Stomach (tissue), 9 donors: ENCODE data around the gene DNAAF3. TPM values are rescaled to one million over a fixed set of nuclear protein-coding genes. Genes with fewer than 3 reads are reported as not detected.
A peak's percentile ranks its signal among the peaks of the same experiment; 100 is the strongest.

ENCODE experiments used
- DNase-seq, 2 donors: peaks; one replicate each; pipeline versions ENCODE4 v3.0.0 to v3.0.0-alpha.2; 2013 to 2019
- H3K27ac ChIP-seq, 5 donors: fragments of 200-600 bp in 4 of 5; sonication (generic) in 4 of 5; one replicate each; pipeline ENCODE4 v1.5.1; 2013 to 2019; ENCODE audit warnings: mild to moderate bottlenecking in 1 of 5, moderate library complexity in 1 of 5
- H3K27me3 ChIP-seq, 3 donors: fragments of 200-600 bp; sonication (generic); one replicate each; pipeline ENCODE4 v1.5.1; 2017 to 2019; ENCODE audit warnings: mixed run types in 1 of 3
- H3K36me3 ChIP-seq, 4 donors: fragments of 200-600 bp; sonication (generic); 1 replicate in 3 of 4; 2 replicates in 1 of 4; pipeline ENCODE4 v1.5.1; 2016 to 2019
- H3K4me1 ChIP-seq, 4 donors: fragments of 200-600 bp; sonication (generic); one replicate each; pipeline ENCODE4 v1.5.1; 2016 to 2019
- H3K4me3 ChIP-seq, 4 donors: fragments of 200-600 bp; sonication (generic) in 3 of 4; one replicate each; pipeline ENCODE4 v1.5.1; 2016 to 2019; ENCODE audit warnings: mild to moderate bottlenecking in 1 of 4
- H3K9me3 ChIP-seq, 4 donors: fragments of 200-600 bp; sonication (generic); one replicate each; pipeline ENCODE4 v1.5.1; 2016 to 2019
- CTCF ChIP-seq, 7 experiments: fragments of 450-650 bp in 4 of 7; fragments of 200-600 bp in 3 of 7; sonication (generic) in 3 of 7; IDR thresholded peaks; one replicate each; pipeline ENCODE4 v1.5.1; 2016 to 2019; ENCODE audit warnings: antibody characterized with exemption in 7 of 7, control low read depth in 2 of 7, mild to moderate bottlenecking in 1 of 7
- EP300 ChIP-seq: sonication (generic); formaldehyde crosslinking; IDR thresholded peaks from one replicate; pipeline ENCODE4 v1.6.1; 2017; ENCODE audit warnings: antibody characterized with exemption
- POLR2A ChIP-seq, 4 donors: fragments of 450-650 bp; IDR thresholded peaks; one replicate each; pipeline ENCODE4 v1.6.1; 2016; ENCODE audit warnings: antibody characterized with exemption in 4 of 4, control low read depth in 2 of 4, mild to moderate bottlenecking in 1 of 4, moderate library complexity in 1 of 4
- POLR2AphosphoS5 ChIP-seq, 3 donors: sonication (generic); formaldehyde crosslinking; IDR thresholded peaks; one replicate each; pipeline ENCODE4 v1.6.1; 2016; ENCODE audit warnings: antibody characterized with exemption in 3 of 3
- WGBS, 5 donors: extraction: QIAGEN DNeasy Blood & Tissue Kit in 3 of 5; methylation state at CpG; one replicate each; pipeline versions ENCODE4 v1.1.5 to v1.1.7; 2013 to 2018; 5-methylcytosine and 5-hydroxymethylcytosine counted together
- intact Hi-C: fragments of 100-400 bp; cut with DNase I; formaldehyde crosslinking; loops from one replicate; pipeline ENCODE4 v1.15.1; 2023; ENCODE audit warnings: low total_unique reads
- polyA plus RNA-seq, 3 donors: library from polyadenylated mRNA; stranded (reverse); fragments of 200-250 nt; gene quantifications; one replicate each; pipeline ENCODE4 v1.2.3, GENCODE V29; 2013
- total RNA-seq, 5 donors: library from RNA; depleted of rRNA; stranded (reverse); fragments of >200 nt; gene quantifications; one replicate each; pipeline versions ENCODE4 v1.1.0 to v1.2.3, GENCODE V29; 2014 to 2016
- donor health status: healthy with polysubstance abuse.
- donor health status: Bipolar disorder and iron deficiency.
- donor health status: healthy.

Gene DNAAF3
- total and polyA plus RNA-seq, 8 donors, result 0.68 to 1.9 (median 0.75) TPM; not detected in 5

DNA sequence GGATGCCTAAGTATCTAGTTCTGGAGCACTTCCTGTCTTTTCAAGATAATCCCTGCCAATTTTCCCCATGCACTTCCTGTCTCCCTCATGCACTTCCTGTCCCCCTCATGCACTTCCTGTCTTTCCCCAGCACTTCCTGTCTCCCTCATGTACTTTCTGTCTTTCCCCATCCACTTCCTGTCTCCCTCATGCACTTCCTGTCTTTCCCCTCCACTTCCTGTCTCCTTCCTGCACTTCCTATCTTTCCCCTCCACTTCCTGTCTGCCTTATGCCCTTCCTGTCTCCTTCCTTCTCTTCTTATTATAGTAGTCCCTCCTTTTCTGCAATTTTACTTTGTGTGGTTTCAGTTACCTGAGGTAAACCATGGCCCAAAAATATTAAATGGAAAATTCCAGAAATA lies 14.4 kb downstream of the DNAAF3 start:
- intact Hi-C loops, result no loop called here
- no peaks in the 10 kb centered on the region for H3K36me3 ChIP-seq
- no peak for TF ChIP-seq POLR2AphosphoS5 (IDR thresholded peaks at IDR 0.05)
- no peak for TF ChIP-seq CTCF (IDR thresholded peaks at IDR 0.05)
- no peak for TF ChIP-seq EP300
- TF ChIP-seq POLR2A (IDR thresholded peaks at IDR 0.05), result no peak
- no peak overlapping the region for H3K4me3 ChIP-seq
- no peaks in the 10 kb centered on the region for H3K9me3 ChIP-seq
- no peak overlapping the region for H3K27ac ChIP-seq
- peaks cover 12 to 92% (median 51%) of the 10 kb centered on the region in 3 donors for H3K27me3 ChIP-seq
- peaks cover 0 to 14% (median 12%) of the 10 kb centered on the region in 4 donors for H3K4me1 ChIP-seq
- no peak for DNase-seq

GRCh38 chr19:55149078-55150003 lies 17.1 kb downstream of the DNAAF3 start, which contains the start of gene TNNT1:
Gene TNNT1, minus strand, starts transcription at chr19:55149206. Its CDS starts 2,049 bp downstream, at chr19:55147157.
- Histone ChIP-seq H3K27ac (no peak within 1 kb of the TSS), H3K4me1 (peaks cover 0 to 18% (median 12%) of the 10 kb centered on the region in 4 donors), H3K36me3 (no peaks in the 10 kb centered on the region), H3K4me3 (no peak within 1 kb of the TSS), H3K9me3 (no peaks in the 10 kb centered on the region), H3K27me3 (peaks cover 19 to 92% (median 59%) of the 10 kb centered on the region in 3 donors)
- 12 to 21% (median 13%) methylated on average over 17 to 18 of the region's 18 CpGs for WGBS, 5 donors
- no peak for DNase-seq
- intact Hi-C loops, result loop anchor here (10.0 kb wide), 1 partner anchor 345 kb away; no protein-coding TSS in a partner anchor
- TF ChIP-seq EP300 (no peak), POLR2A (IDR thresholded peaks at IDR 0.05) (no peak), CTCF (IDR thresholded peaks at IDR 0.05) (no peak), POLR2AphosphoS5 (IDR thresholded peaks at IDR 0.05) (no peak)

GRCh38 chr19:55147545-55148251 lies 18.7 kb downstream of the DNAAF3 start:
- H3K27me3 ChIP-seq, result peaks cover 21 to 94% (median 74%) of the 10 kb centered on the region in 3 donors
- intact Hi-C loops, result loop anchor here (10.0 kb wide), 1 partner anchor 347 kb away; no protein-coding TSS in a partner anchor

GRCh38 chr19:55146705-55147273 lies 19.6 kb downstream of the DNAAF3 start:
- intact Hi-C loops, result loop anchor here (10.0 kb wide), 1 partner anchor 348 kb away; no protein-coding TSS in a partner anchor
- H3K27ac ChIP-seq, result no peak overlapping the region
- peaks cover 26 to 100% (median 83%) of the 10 kb centered on the region in 3 donors for H3K27me3 ChIP-seq
- no peaks in the 10 kb centered on the region for H3K36me3 ChIP-seq
- peak in 1 of 2 donors; percentile 68 for DNase-seq
- peaks cover under 1 to 20% (median 14%) of the 10 kb centered on the region in 4 donors for H3K4me1 ChIP-seq
- TF ChIP-seq POLR2AphosphoS5 (IDR thresholded peaks at IDR 0.05), result no peak
- no peak for TF ChIP-seq EP300
- TF ChIP-seq POLR2A (IDR thresholded peaks at IDR 0.05), result no peak
- TF ChIP-seq CTCF (IDR thresholded peaks at IDR 0.05), result no peak
- peak overlapping the region in 1 of 4 donors; percentile 23 for H3K4me3 ChIP-seq
- no peaks in the 10 kb centered on the region for H3K9me3 ChIP-seq
- WGBS, 5 donors, result 0 to 4% (median 2%) methylated on average over 8 to 27 of the region's 27 CpGs

More at GRCh38 chr19:55147545-55148251, 18.7 kb downstream of the DNAAF3 start:
- Histone ChIP-seq H3K4me1 (peaks cover 0 to 18% (median 12%) of the 10 kb centered on the region in 4 donors), H3K36me3 (no peaks in the 10 kb centered on the region), H3K27ac (no peak overlapping the region), H3K4me3 (no peak overlapping the region), H3K9me3 (no peaks in the 10 kb centered on the region)
- WGBS, 5 donors, result 19 to 35% (median 27%) methylated on average over 5 to 9 of the region's 9 CpGs
- TF ChIP-seq POLR2AphosphoS5 (IDR thresholded peaks at IDR 0.05) (no peak), EP300 (no peak), POLR2A (IDR thresholded peaks at IDR 0.05) (no peak)
- no peak for DNase-seq
